K562 (cell line): Measurements from ENCODE around the gene MCC.

Experiments
- CTCF ChIP-seq, 3 experiments: IDR thresholded peaks in 2 of 3; conservative IDR thresholded peaks in 1 of 3; 2 replicates each; pipeline ENCODE4 v1.5.1; 2011 to 2012; ENCODE audit warnings: low read length in 3 of 3, mild to moderate bottlenecking in 3 of 3, control low read depth in 2 of 3, improper control_type of control experiment in 1 of 3, inconsistent platforms in 1 of 3, low read depth in 1 of 3, mixed read lengths in 1 of 3, moderate library complexity in 1 of 3; ENCODE audit not compliant: insufficient read depth in 2 of 3
- KAT8 ChIP-seq: fragments of 450-650 bp; IDR thresholded peaks from 2 replicates; pipeline ENCODE4 v1.6.1; 2016; ENCODE audit warnings: low read depth, mild to moderate bottlenecking
- PTRF ChIP-seq: fragments of 450-650 bp; IDR thresholded peaks from 2 replicates; pipeline ENCODE4 v1.6.1; 2016; ENCODE audit warnings: mild to moderate bottlenecking, missing genetic modification characterization, missing compliant biosample characterization
- SRSF1 ChIP-seq: fragments of 200-400 bp; formaldehyde crosslinking; IDR thresholded peaks from 2 replicates; pipeline ENCODE4 v1.6.1; 2017; ENCODE audit warnings: mild to moderate bottlenecking, low read depth, low read length, moderate library complexity
- YBX1 ChIP-seq: fragments of 450-650 bp; IDR thresholded peaks from 2 replicates; pipeline ENCODE4 v1.7.1; 2016; ENCODE audit warnings: mild to moderate bottlenecking
- ZKSCAN1 ChIP-seq: fragments of 150-350 bp; IDR thresholded peaks from 2 replicates; pipeline ENCODE4 v1.6.1; 2016; ENCODE audit warnings: low read depth, low read length

- TF ChIP-seq KAT8: no peak
- no peak for TF ChIP-seq YBX1
- TF ChIP-seq SRSF1: no peak
- no peak for TF ChIP-seq PTRF (tag)
- no peak for TF ChIP-seq ZKSCAN1
- no peak for TF ChIP-seq CTCF (IDR thresholded peaks at IDR 0.05 in 2 of 3, conservative IDR thresholded peaks at IDR 0.05 in 1 of 3; ENCODE audit: insufficient read depth in 2 of 3, low read depth in 1 of 3, low read length in 3 of 3)
Observed at GRCh38 chr5:112996830-112997374, 491.4 kb downstream of the MCC start.
